Activated CD8-positive, alpha-beta memory T cell treated with anti-CD3 and anti-CD28 coated beads, Interleukin-2, amount 50 U/mL, for 24 hours (primary cell): Measurements from ENCODE around the gene MAPK8.
"Not testable (repeated sequence)": the region's sequence is repeated elsewhere in the genome, so short reads cannot be mapped to it uniquely, and the experiment has no call there.

ENCODE experiments used
- DNase-seq: peaks from one replicate; pipeline ENCODE4 v3.0.0-alpha.2; 2020; ENCODE audit errors: extremely low read depth

The MAPK8 gene

GRCh38 chr10:48417374-48417773 lies 110.9 kb downstream of the MAPK8 start:
- DNase-seq: no peak

- no peak for DNase-seq
Observed at GRCh38 chr10:48418189-48418788, 111.8 kb downstream of the MAPK8 start.

- no peak for DNase-seq
Observed at GRCh38 chr10:48419714-48420113, 113.2 kb downstream of the MAPK8 start.

- not testable (repeated sequence) for DNase-seq
Observed at GRCh38 chr10:48421862-48422261, 115.4 kb downstream of the MAPK8 start.

- DNase-seq: no peak
Observed at GRCh38 chr10:48423884-48424283, 117.4 kb downstream of the MAPK8 start.

GRCh38 chr10:48428896-48429295 lies 122.4 kb downstream of the MAPK8 start:
- no peak for DNase-seq

GRCh38 chr10:48429309-48429708 lies 122.8 kb downstream of the MAPK8 start:
- no peak for DNase-seq

GRCh38 chr10:48430402-48430993 lies 124.0 kb downstream of the MAPK8 start:
- DNase-seq: no peak

GRCh38 chr10:48431871-48432270 lies 125.4 kb downstream of the MAPK8 start:
- no peak for DNase-seq

GRCh38 chr10:48437546-48437945 lies 131.1 kb downstream of the MAPK8 start:
- DNase-seq: no peak

GRCh38 chr10:48439031-48439430 lies 132.6 kb downstream of the MAPK8 start:
- DNase-seq: no peak

GRCh38 chr10:48439581-48440041 lies 133.1 kb downstream of the MAPK8 start:
- no peak for DNase-seq

- DNase-seq: no peak
Observed at GRCh38 chr10:48440771-48441170, 134.3 kb downstream of the MAPK8 start.

GRCh38 chr10:48442090-48442808 lies 135.8 kb downstream of the MAPK8 start:
- no peak for DNase-seq

- no peak for DNase-seq
Observed at GRCh38 chr10:48442809-48443177, 136.3 kb downstream of the MAPK8 start.

- no peak for DNase-seq
Observed at GRCh38 chr10:48444266-48444665, 137.8 kb downstream of the MAPK8 start.

GRCh38 chr10:48444861-48445841 lies 138.7 kb downstream of the MAPK8 start:
- DNase-seq: no peak

- no peak for DNase-seq
Observed at GRCh38 chr10:48445932-48446331, 139.5 kb downstream of the MAPK8 start.

- no peak for DNase-seq
Observed at GRCh38 chr10:48446785-48447184, 140.3 kb downstream of the MAPK8 start.

GRCh38 chr10:48447356-48448215 lies 141.1 kb downstream of the MAPK8 start:
- no peak for DNase-seq

GRCh38 chr10:48448796-48449195 lies 142.3 kb downstream of the MAPK8 start:
- no peak for DNase-seq
